HG03457 (cell line): ENCODE results near the gene FAM53A.
"Not testable (repeated sequence)": the region's sequence is repeated elsewhere in the genome, so short reads cannot be mapped to it uniquely, and the experiment has no call there.

Experiments used
- ATAC-seq: cut with Tn5 transposase; IDR thresholded peaks from one replicate; pipeline ENCODE4 v1.9.1; 2021; ENCODE audit warnings: moderate number of reproducible peaks; ENCODE audit not compliant: unreplicated experiment

FAM53A gene

GRCh38 chr4:1608821-1609500, 75.2 kb downstream of the FAM53A start:
- ATAC-seq: no peak

- ATAC-seq: no peak
Observed at GRCh38 chr4:1608196-1608820, 75.8 kb downstream of the FAM53A start.

GRCh38 chr4:1607436-1608195, 76.5 kb downstream of the FAM53A start:
- not testable (repeated sequence) for ATAC-seq

GRCh38 chr4:1604706-1605205, 79.4 kb downstream of the FAM53A start:
- ATAC-seq: no peak

- ATAC-seq: no peak
Observed at GRCh38 chr4:1604181-1604705, 79.9 kb downstream of the FAM53A start.

GRCh38 chr4:1603413-1604135, 80.5 kb downstream of the FAM53A start:
- ATAC-seq: no peak

GRCh38 chr4:1602655-1603412, 81.3 kb downstream of the FAM53A start:
- no peak for ATAC-seq

GRCh38 chr4:1601852-1602654, 82.1 kb downstream of the FAM53A start:
- ATAC-seq: no peak

GRCh38 chr4:1601533-1601835, 82.6 kb downstream of the FAM53A start:
- no peak for ATAC-seq

GRCh38 chr4:1600811-1601532, 83.1 kb downstream of the FAM53A start:
- ATAC-seq: no peak

GRCh38 chr4:1600211-1600780, 83.8 kb downstream of the FAM53A start:
- ATAC-seq: no peak

- no peak for ATAC-seq
Observed at GRCh38 chr4:1599491-1600210, 84.5 kb downstream of the FAM53A start.

- ATAC-seq: no peak
Observed at GRCh38 chr4:1599026-1599481, 85.1 kb downstream of the FAM53A start.

GRCh38 chr4:1598206-1599025, 85.7 kb downstream of the FAM53A start:
- no peak for ATAC-seq

- no peak for ATAC-seq
Observed at GRCh38 chr4:1597021-1597931, 86.8 kb downstream of the FAM53A start.

- no peak for ATAC-seq
Observed at GRCh38 chr4:1596393-1596792, 87.7 kb downstream of the FAM53A start.
